Measurements from ENCODE around the gene QSOX2. TPM values are rescaled to one million over a fixed set of nuclear protein-coding genes. Genes with fewer than 3 reads are reported as not detected.

The QSOX2 gene
- total RNA-seq, 2 experiments from 2014 or later, result 14.4 TPM

- DNase-seq (no peak), ATAC-seq (ENCODE audit: poor library complexity) (no peak)
- Histone ChIP-seq H3K9me3 (ENCODE audit: control insufficient read depth in 1 of 2, insufficient read depth in 1 of 2, low read length in 2 of 2) (peaks cover 0 to 18% of the 10 kb centered on the region in 2 experiments), H3K4me1 (ENCODE audit: insufficient read depth, low read length) (no peaks in the 10 kb centered on the region), H3K27ac (ENCODE audit: low read depth in 1 of 2, low read length in 2 of 2) (no peak overlapping the region), H3K4me3 (ENCODE audit: low read length) (no peak overlapping the region), H3K36me3 (ENCODE audit: insufficient read depth, low read length) (no peaks in the 10 kb centered on the region), H3K27me3 (ENCODE audit: control insufficient read depth in 1 of 2, insufficient read depth in 2 of 2, low read length in 2 of 2) (no peaks in the 10 kb centered on the region)
- POLR2A ChIA-PET, result no interaction called here
- intact Hi-C loops (cut with DNase I, micrococcal nuclease), result no loop called here
- no peaks in the 10 kb centered on the region for H3K9me3 Mint-ChIP-seq
- no peaks in the 10 kb centered on the region for H3K36me3 Mint-ChIP-seq (ENCODE audit: low read depth)
- no peak overlapping the region for H3K27ac Mint-ChIP-seq
- CTCF ChIA-PET, result no interaction called here
- no peak for TF ChIP-seq CTCF (IDR thresholded peaks at IDR 0.05)
- H3K4me1 Mint-ChIP-seq (ENCODE audit: low read depth), result no peaks in the 10 kb centered on the region
- peaks cover 20% of the 10 kb centered on the region for H3K27me3 Mint-ChIP-seq
- H3K4me3 Mint-ChIP-seq, result no peak overlapping the region
These were observed 65.9 kb downstream of the QSOX2 start for GRCh38 chr9:136179761-136180160.

- H3K27ac Mint-ChIP-seq, result no peak overlapping the region
- ChIA-PET CTCF (no interaction called here), POLR2A (no interaction called here)
- DNase-seq (no peak), ATAC-seq (ENCODE audit: poor library complexity) (no peak)
- H3K9me3 ChIP-seq (ENCODE audit: control insufficient read depth in 1 of 2, insufficient read depth in 1 of 2, low read length in 2 of 2), result peaks cover 0 to 18% of the 10 kb centered on the region in 2 experiments
- peaks cover 16% of the 10 kb centered on the region for H3K27me3 Mint-ChIP-seq
- no peaks in the 10 kb centered on the region for H3K4me1 ChIP-seq (ENCODE audit: insufficient read depth, low read length)
- TF ChIP-seq CTCF (IDR thresholded peaks at IDR 0.05), result no peak
- H3K4me1 Mint-ChIP-seq (ENCODE audit: low read depth), result no peaks in the 10 kb centered on the region
- no peaks in the 10 kb centered on the region for H3K36me3 Mint-ChIP-seq (ENCODE audit: low read depth)
- intact Hi-C loops (cut with DNase I, micrococcal nuclease), result no loop called here
- H3K4me3 Mint-ChIP-seq, result no peak overlapping the region
- no peaks in the 10 kb centered on the region for H3K36me3 ChIP-seq (ENCODE audit: insufficient read depth, low read length)
- H3K4me3 ChIP-seq (ENCODE audit: low read length), result no peak overlapping the region
- no peaks in the 10 kb centered on the region for H3K27me3 ChIP-seq (ENCODE audit: control insufficient read depth in 1 of 2, insufficient read depth in 2 of 2, low read length in 2 of 2)
- H3K9me3 Mint-ChIP-seq, result no peaks in the 10 kb centered on the region
- H3K27ac ChIP-seq (ENCODE audit: low read depth in 1 of 2, low read length in 2 of 2), result no peak overlapping the region
These were observed 66.5 kb downstream of the QSOX2 start for GRCh38 chr9:136179101-136179616.

- no peak for DNase-seq
- H3K4me3 ChIP-seq (ENCODE audit: low read length), result no peak overlapping the region
- Mint-ChIP-seq H3K36me3 (ENCODE audit: low read depth) (no peaks in the 10 kb centered on the region), H3K27me3 (peaks cover 16% of the 10 kb centered on the region), H3K4me3 (no peak overlapping the region), H3K9me3 (no peaks in the 10 kb centered on the region), H3K4me1 (ENCODE audit: low read depth) (no peaks in the 10 kb centered on the region), H3K27ac (no peak overlapping the region)
- no peaks in the 10 kb centered on the region for H3K27me3 ChIP-seq (ENCODE audit: control insufficient read depth in 1 of 2, insufficient read depth in 2 of 2, low read length in 2 of 2)
- CTCF ChIA-PET, result no interaction called here
- peaks cover 0 to 18% of the 10 kb centered on the region in 2 experiments for H3K9me3 ChIP-seq (ENCODE audit: control insufficient read depth in 1 of 2, insufficient read depth in 1 of 2, low read length in 2 of 2)
- intact Hi-C loops (cut with DNase I, micrococcal nuclease), result no loop called here
- no peak overlapping the region for H3K27ac ChIP-seq (ENCODE audit: low read depth in 1 of 2, low read length in 2 of 2)
- POLR2A ChIA-PET, result no interaction called here
- TF ChIP-seq CTCF (IDR thresholded peaks at IDR 0.05), result no peak
- H3K4me1 ChIP-seq (ENCODE audit: insufficient read depth, low read length), result no peaks in the 10 kb centered on the region
- no peak for ATAC-seq (ENCODE audit: poor library complexity)
- H3K36me3 ChIP-seq (ENCODE audit: insufficient read depth, low read length), result no peaks in the 10 kb centered on the region
These were observed 66.9 kb downstream of the QSOX2 start for GRCh38 chr9:136178773-136179075.
